ENCODE results near the gene TRIM65. TPM values are rescaled to one million over a fixed set of nuclear protein-coding genes. Genes with fewer than 3 reads are reported as not detected.
A peak's percentile ranks its signal among the peaks of the same experiment; 100 is the strongest.
"Not testable (repeated sequence)": the region's sequence is repeated elsewhere in the genome, so short reads cannot be mapped to it uniquely, and the experiment has no call there.

The TRIM65 gene
- total RNA-seq, 1 donor from 2014 or later, result 20.9 TPM

GRCh38 chr17:75897160-75898019, 639 bp upstream of the TRIM65 start:
- DNase-seq (ENCODE audit: low spot score), result no peak

- no peak for DNase-seq (ENCODE audit: low spot score)
These were observed 1.2 kb downstream of the TRIM65 start for GRCh38 chr17:75895370-75896155.

- no peak for DNase-seq (ENCODE audit: low spot score)
These were observed 2.6 kb downstream of the TRIM65 start for GRCh38 chr17:75894049-75894733.

GRCh38 chr17:75893305-75894048, 3.3 kb downstream of the TRIM65 start:
- no peak for DNase-seq (ENCODE audit: low spot score)

- DNase-seq (ENCODE audit: low spot score), result no peak
These were observed 4.1 kb downstream of the TRIM65 start for GRCh38 chr17:75892556-75893224.

- no peak for DNase-seq (ENCODE audit: low spot score)
These were observed 4.9 kb downstream of the TRIM65 start for GRCh38 chr17:75891605-75892555.

- no peak for DNase-seq (ENCODE audit: low spot score)
These were observed 5.6 kb downstream of the TRIM65 start for GRCh38 chr17:75891022-75891604.

- DNase-seq (ENCODE audit: low spot score), result no peak
These were observed 7.3 kb downstream of the TRIM65 start for GRCh38 chr17:75889454-75889853.

GRCh38 chr17:75888484-75888883, 8.3 kb downstream of the TRIM65 start:
- DNase-seq (ENCODE audit: low spot score), result no peak

- not testable (repeated sequence) for DNase-seq (ENCODE audit: low spot score)
These were observed 10.9 kb downstream of the TRIM65 start for GRCh38 chr17:75885860-75886259.

GRCh38 chr17:75885431-75885830, 11.3 kb downstream of the TRIM65 start:
- DNase-seq (ENCODE audit: low spot score), result no peak

GRCh38 chr17:75881678-75882454, 14.9 kb downstream of the TRIM65 start:
- DNase-seq (ENCODE audit: low spot score), result no peak

- no peak for DNase-seq (ENCODE audit: low spot score)
These were observed 16.5 kb downstream of the TRIM65 start for GRCh38 chr17:75880266-75880665.

- no peak for DNase-seq (ENCODE audit: low spot score)
These were observed 18.4 kb downstream of the TRIM65 start, which contains the start of gene TRIM47 for GRCh38 chr17:75878174-75878998. TSS of gene TRIM47 (minus strand) at chr17:75878581. CDS start at chr17:75878548, 33 bp downstream.

- DNase-seq (ENCODE audit: low spot score), result no peak
These were observed 19.0 kb downstream of the TRIM65 start for GRCh38 chr17:75877752-75878173.

GRCh38 chr17:75876938-75877751, 19.6 kb downstream of the TRIM65 start:
- DNase-seq (ENCODE audit: low spot score), result peak; percentile 96
